Uterus (tissue), 2 donors: ENCODE data around the gene AMT.

Source experiments
- POLR2A ChIP-seq, 2 donors: fragments of 450-650 bp; IDR thresholded peaks; one replicate each; pipeline ENCODE4 v1.6.1; 2016; ENCODE audit warnings: antibody characterized with exemption in 2 of 2, mild to moderate bottlenecking in 1 of 2, moderate library complexity in 1 of 2
- TF ChIP-seq, protein P1 (sequence below), 4 experiments: fragments of 200-600 bp in 2 of 4; fragments of 450-650 bp in 2 of 4; sonication (generic) in 2 of 4; IDR thresholded peaks; one replicate each; pipeline ENCODE4 v1.5.1; 2016 to 2019; ENCODE audit warnings: antibody characterized with exemption in 4 of 4, mild to moderate bottlenecking in 2 of 4, moderate library complexity in 1 of 4

DNA sequence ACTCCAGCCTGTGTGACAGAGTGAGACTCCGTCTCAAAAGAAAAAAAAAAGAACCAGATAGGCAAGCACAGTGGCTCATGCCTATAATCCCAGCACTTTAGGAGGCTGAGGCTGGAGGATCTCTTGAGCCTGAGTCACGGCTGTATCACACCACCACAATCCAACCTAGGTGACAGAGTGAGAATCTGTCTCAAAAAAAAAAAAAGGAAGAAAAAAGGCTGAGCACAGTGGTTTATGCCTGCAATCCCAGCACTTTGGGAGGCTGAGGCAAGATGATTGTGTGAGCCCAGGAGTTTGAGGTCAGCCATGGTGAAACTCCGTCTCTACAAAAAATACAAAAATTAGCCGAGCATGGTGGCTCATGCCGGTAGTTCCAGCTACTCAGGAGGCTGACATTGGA is 12.5 kb upstream of the AMT start:
- no peak for TF ChIP-seq POLR2A (IDR thresholded peaks at IDR 0.05)
- TF ChIP-seq, protein P1, sequence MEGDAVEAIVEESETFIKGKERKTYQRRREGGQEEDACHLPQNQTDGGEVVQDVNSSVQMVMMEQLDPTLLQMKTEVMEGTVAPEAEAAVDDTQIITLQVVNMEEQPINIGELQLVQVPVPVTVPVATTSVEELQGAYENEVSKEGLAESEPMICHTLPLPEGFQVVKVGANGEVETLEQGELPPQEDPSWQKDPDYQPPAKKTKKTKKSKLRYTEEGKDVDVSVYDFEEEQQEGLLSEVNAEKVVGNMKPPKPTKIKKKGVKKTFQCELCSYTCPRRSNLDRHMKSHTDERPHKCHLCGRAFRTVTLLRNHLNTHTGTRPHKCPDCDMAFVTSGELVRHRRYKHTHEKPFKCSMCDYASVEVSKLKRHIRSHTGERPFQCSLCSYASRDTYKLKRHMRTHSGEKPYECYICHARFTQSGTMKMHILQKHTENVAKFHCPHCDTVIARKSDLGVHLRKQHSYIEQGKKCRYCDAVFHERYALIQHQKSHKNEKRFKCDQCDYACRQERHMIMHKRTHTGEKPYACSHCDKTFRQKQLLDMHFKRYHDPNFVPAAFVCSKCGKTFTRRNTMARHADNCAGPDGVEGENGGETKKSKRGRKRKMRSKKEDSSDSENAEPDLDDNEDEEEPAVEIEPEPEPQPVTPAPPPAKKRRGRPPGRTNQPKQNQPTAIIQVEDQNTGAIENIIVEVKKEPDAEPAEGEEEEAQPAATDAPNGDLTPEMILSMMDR (IDR thresholded peaks at IDR 0.05) = no peak
